GM12892 (cell line): ENCODE data around the gene ZNF483.
"Not testable (repeated sequence)": the region's sequence is repeated elsewhere in the genome, so short reads cannot be mapped to it uniquely, and the experiment has no call there.

ENCODE experiments used
- DNase-seq: peaks from one replicate; pipeline ENCODE4 v3.0.0; 2011; ENCODE audit not compliant: insufficient read length
- FAIRE-seq: peaks from 2 replicates; lab custom pipeline; 2011; peaks lifted over from hg19 to GRCh38; lab: Jason Lieb, UNC
- POLR2A ChIP-seq: IDR thresholded peaks from 2 replicates; pipeline ENCODE4 v1.6.1; 2011; ENCODE audit warnings: low read depth, low read length, control low read depth
- POLR2AphosphoS5 ChIP-seq: IDR thresholded peaks from 2 replicates; pipeline ENCODE4 v1.6.1; 2011; ENCODE audit warnings: low read depth, low read length, control low read depth
- TAF1 ChIP-seq: IDR thresholded peaks from 2 replicates; pipeline ENCODE4 v1.6.1; 2011; ENCODE audit warnings: low read depth, mild to moderate bottlenecking, control low read depth, low read length, borderline replicate concordance

The ZNF483 gene

GRCh38 chr9:111501648-111502047, 23.3 kb upstream of the ZNF483 start:
- no peak for FAIRE-seq
- TF ChIP-seq POLR2A: no peak
- no peak for TF ChIP-seq TAF1
- TF ChIP-seq POLR2AphosphoS5: no peak

GRCh38 chr9:111502506-111502905, 22.5 kb upstream of the ZNF483 start:
- DNase-seq (no peak), FAIRE-seq (no peak)
- TF ChIP-seq POLR2AphosphoS5: no peak
- TF ChIP-seq TAF1: no peak
- TF ChIP-seq POLR2A: no peak

More at GRCh38 chr9:111501648-111502047, 23.3 kb upstream of the ZNF483 start:
- DNase-seq: no peak

- FAIRE-seq, DNase-seq: not testable (repeated sequence)
Observed at GRCh38 chr9:111511581-111511980, 13.4 kb upstream of the ZNF483 start.

- DNase-seq (no peak), FAIRE-seq (no peak)
Observed at GRCh38 chr9:111514967-111515366, 10.0 kb upstream of the ZNF483 start.

DNA sequence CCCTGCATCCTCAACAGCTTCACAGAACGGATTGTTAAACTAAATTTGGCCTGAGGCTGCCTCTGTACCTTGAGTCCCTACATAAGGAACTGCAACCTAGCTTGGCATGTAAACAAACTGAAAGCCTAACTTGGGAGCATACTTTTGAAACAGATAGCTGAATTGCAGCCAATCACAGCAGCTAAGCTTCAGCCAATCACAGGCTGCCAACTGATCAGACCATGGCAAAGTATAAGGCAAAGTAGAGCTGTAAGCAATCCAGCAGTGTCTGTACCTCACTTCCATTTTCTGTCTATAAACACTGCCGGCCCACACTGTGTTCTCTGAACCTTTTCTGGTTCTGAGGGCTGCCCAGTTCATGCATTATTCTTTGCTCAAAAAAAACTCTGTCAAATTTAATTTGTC, 8.9 kb upstream of the ZNF483 start:
- no peak for TF ChIP-seq TAF1
- no peak for TF ChIP-seq POLR2A
- no peak for TF ChIP-seq POLR2AphosphoS5
- DNase-seq (no peak), FAIRE-seq (no peak)

More at GRCh38 chr9:111514967-111515366, 10.0 kb upstream of the ZNF483 start:
- TF ChIP-seq POLR2AphosphoS5 (no peak), POLR2A (no peak), TAF1 (no peak)

- DNase-seq: no peak
- TF ChIP-seq TAF1 (no peak), POLR2AphosphoS5 (no peak), POLR2A (no peak)
- no peak for FAIRE-seq
Observed at GRCh38 chr9:111524731-111525055, 286 bp upstream of the ZNF483 start.

DNA sequence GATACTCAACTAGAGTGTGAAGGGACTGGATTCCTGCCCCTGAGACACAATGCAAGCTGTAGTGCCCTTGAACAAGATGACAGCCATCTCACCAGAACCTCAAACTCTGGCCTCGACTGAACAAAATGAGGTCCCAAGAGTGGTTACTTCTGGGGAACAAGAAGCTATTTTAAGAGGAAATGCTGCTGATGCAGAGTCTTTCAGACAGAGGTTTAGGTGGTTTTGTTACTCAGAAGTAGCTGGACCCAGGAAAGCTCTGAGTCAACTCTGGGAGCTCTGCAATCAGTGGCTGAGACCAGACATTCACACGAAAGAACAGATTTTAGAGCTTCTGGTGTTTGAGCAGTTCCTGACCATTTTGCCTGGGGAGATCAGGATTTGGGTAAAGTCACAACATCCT, 2.4 kb downstream of the ZNF483 start:
- FAIRE-seq (no peak), DNase-seq (no peak)

GRCh38 chr9:111529787-111530186, 4.8 kb downstream of the ZNF483 start:
- DNase-seq (no peak), FAIRE-seq (no peak)
- no peak for TF ChIP-seq POLR2A
- no peak for TF ChIP-seq POLR2AphosphoS5
- TF ChIP-seq TAF1: no peak

More for the DNA sequence above, 2.4 kb downstream of the ZNF483 start:
- TF ChIP-seq POLR2AphosphoS5 (no peak), POLR2A (no peak), TAF1 (no peak)

DNA sequence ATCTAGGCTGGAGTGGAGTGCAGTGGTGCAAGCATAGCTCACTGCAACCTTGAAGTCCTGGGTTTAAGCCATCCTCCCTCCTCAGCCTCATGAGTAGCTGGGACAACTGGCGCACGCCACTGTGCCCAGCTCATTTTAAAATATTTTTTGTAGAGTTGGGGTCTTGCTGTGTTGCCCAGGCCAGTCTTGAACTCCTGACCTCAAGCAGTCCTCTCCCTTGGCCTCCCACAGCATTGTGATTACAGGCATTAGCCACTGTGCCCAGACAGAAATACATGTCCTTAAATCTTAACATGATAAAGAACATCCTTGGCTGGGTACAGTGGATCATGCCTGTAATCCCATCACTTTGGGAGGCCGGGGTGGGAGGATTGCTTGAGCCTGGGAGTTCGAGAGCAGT, 6.7 kb downstream of the ZNF483 start:
- FAIRE-seq: no peak
- TF ChIP-seq POLR2AphosphoS5: no peak
- TF ChIP-seq POLR2A: no peak
- TF ChIP-seq TAF1: no peak

DNA sequence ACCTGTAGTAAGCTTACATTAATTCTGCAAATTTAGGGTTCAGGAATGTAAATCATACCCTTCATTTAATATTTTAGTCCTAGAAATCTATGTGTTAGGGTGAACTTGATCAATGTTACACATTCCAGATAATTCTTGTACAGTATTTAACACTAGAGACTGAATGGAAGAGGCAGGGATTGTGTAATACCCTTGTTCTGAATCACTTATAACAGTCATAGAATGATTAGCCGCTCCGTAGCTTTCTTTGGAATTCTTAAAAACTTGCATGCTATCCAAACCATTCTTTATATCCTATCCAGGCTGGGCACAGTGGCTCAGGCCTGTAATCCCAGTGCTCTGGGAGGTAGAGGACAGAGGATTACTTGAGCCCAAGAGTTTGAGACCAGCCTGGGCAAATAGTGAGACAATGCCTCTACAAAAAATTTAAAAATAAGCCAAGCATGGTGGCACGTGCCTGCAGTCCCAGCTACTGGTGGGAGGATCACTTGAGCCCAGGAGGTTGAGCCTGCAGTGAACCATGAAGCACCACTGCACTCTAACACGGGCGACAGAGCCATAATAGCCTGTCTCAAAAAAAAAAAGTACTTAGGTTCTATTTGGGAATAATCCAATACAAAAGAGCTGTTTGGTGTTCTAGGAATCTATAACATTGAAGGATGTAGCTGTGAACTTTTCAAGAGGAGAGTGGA, 8.3 kb downstream of the ZNF483 start:
- no peak for FAIRE-seq
- no peak for TF ChIP-seq POLR2AphosphoS5
- no peak for TF ChIP-seq POLR2A
- TF ChIP-seq TAF1: no peak
- no peak for DNase-seq

More for the DNA sequence above, 6.7 kb downstream of the ZNF483 start:
- DNase-seq: no peak

- no peak for DNase-seq
- FAIRE-seq: no peak
- TF ChIP-seq TAF1 (no peak), POLR2A (no peak), POLR2AphosphoS5 (no peak)
Observed at GRCh38 chr9:111542497-111543254, 17.7 kb downstream of the ZNF483 start.

DNA sequence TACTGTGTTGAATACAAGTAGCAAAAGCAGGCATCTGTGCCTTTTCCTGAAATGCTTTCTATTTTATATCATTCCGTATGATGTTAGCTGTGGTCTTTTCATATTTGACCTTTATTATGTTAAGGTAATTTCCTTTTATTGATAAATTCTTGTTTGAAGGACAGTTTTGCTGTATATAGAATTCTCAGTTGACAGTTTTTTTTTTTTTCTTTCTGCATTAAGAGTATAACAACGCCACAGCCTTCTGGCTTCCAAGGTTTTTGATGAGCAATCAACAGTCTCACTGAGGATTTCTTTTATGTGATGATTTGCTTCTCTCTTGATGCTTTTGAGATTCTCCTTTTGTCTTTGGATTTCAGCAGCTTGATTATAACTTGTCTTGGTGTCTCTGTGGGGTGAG, 23.6 kb downstream of the ZNF483 start:
- no peak for TF ChIP-seq TAF1
- no peak for TF ChIP-seq POLR2A
- no peak for TF ChIP-seq POLR2AphosphoS5
- FAIRE-seq (no peak), DNase-seq (no peak)

- not testable (repeated sequence) for DNase-seq, FAIRE-seq
Observed at GRCh38 chr9:111555425-111555824, 30.4 kb downstream of the ZNF483 start.
